Effector CD4-positive, alpha-beta T cell (primary cell): ENCODE data around the gene UROS.

Experiments
- DNase-seq: peaks from one replicate; pipeline ENCODE4 v3.0.0-alpha.2; 2020

UROS gene

DNA sequence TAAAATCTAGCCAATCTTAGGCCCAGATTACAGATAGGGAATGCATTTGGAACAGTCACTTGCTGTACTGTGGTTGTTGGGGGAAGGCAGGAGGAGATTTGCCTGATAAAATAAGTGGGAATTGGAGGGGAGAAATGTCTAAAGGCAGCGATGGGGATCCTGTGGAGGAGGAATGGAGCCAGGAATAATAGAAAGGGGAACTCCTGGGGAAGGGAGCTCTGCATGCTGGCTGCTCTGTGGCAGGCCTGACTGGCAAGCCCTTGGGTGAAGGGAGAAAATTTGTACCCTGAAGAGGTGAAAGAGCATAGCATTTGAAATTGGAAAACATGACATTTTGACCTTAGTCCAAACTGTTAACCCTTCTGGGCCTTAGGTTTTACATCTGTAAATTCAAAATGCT, 61.1 kb downstream of the UROS start:
- DNase-seq = no peak

DNA sequence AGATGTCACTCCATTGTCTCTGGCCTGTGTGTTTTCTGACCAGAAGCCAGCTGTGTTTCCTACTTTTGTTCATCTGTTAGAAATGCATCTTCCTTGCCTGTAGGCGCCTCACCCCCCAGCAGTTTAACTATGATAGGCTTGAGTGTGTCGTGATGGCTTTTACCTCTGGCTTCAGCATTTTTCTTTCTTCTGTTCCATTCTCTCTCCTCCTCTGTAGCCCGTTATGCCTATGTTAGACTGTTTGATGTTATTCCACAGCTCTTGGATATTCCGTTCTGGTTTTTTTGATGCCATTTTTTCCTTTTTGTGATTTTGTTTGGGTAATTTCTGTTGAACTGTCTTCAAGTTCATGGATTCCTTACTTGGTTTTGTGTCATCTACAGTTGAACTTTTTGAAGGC, 65.3 kb downstream of the UROS start:
- no peak for DNase-seq

DNA sequence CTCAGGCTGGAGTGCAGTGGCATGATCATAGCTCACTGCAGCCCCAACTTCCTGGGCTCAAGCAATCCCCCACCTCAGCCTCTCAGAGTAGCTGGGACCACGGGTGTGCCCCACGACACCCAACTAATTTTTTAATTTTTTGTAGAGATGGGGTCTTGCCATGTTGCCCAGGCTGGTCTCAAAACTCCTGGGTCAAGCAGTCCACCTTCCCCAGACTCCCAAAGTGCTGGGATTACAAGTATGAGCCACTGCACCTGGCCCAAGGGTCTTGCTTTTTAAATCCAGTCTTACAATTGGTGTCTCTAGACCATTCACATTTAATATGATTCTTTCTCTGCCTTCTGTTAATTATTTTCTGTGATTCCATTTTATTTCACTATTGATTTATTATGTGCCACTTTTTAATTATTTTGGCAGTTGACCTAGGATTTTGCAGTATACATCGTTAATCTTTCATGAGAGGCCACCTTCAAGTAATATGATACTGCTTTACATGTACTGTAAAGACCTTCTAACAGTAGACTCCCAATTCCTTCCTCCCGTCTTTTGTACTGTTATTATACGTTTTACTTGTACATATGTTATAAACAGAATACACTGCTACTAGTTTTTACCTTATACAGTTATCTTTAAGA, 66.1 kb downstream of the UROS start:
- no peak for DNase-seq

DNA sequence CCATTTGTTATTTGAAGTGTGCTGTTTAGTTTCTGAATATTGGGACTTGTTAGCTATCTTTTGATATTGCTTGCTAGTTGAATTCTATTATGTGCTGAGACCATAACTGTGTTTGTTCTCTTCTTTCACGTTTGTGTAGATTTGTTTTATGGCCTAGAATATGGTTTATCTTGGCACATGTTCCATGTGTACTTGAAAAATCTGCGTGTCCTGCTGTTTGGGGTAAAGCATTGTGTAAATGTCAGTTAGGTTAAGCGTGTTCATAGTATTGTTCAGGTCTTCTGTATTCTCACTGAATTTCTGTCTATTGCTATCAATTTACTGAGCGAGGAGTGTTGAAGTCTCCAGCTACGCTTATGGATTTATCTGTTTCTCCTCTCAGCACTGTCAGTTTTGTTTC, 66.9 kb downstream of the UROS start:
- DNase-seq = no peak

DNA sequence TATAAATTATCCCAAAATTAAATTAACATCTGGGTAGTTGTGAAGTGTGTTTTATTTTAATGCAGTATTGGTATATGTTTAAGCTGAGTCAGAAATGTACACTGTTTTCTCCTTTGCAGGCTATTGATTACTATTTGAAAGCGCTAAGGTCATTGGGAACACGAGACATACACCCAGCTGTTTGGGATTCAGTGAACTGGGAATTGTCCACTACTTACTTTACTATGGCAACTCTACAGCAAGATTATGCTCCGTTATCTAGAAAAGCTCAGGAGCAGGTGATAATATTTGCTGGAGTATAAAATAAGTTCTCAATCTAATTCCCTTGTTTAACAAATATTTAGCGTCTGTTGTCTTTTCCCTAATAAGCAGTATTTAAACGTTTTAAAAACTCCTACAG, 75.6 kb downstream of the UROS start:
- DNase-seq = no peak

DNA sequence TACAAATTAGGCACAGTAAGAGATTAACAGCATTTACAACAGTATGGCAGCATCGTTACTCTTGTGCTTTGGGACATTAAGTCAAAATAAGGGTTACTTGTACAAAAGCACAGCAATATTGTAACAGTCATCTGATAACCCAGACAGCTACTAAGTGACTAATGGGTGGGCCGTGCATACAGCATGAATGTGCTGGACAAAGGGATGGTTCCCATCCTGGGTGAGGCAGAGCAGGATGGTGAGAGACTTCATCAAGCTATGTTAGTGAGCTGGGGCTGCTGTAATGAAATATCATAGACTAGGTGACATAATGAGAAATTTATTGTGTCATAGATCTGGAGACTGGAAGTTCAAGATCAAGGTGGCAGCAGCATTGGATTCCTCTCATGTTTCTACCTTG, 78.1 kb downstream of the UROS start:
- DNase-seq = no peak

DNA sequence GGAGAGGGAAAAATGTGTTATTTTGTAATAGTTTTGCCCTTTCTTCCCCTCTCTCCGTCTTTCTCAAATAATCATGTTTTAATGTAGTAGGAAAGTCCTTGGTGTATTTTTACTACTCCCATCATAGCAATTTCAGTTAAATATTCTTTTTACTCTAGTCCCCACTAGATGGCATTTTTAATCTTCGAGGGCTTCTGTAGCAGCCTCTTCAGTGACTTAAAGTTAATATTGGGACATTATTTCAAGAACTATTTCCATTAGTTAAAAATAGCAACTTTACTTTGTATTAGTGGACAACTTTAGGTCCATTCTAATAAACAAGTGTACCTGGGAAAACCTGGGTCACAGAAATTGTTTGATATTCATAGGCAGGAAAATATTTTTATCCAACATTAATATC, 80.6 kb downstream of the UROS start:
- no peak for DNase-seq

DNA sequence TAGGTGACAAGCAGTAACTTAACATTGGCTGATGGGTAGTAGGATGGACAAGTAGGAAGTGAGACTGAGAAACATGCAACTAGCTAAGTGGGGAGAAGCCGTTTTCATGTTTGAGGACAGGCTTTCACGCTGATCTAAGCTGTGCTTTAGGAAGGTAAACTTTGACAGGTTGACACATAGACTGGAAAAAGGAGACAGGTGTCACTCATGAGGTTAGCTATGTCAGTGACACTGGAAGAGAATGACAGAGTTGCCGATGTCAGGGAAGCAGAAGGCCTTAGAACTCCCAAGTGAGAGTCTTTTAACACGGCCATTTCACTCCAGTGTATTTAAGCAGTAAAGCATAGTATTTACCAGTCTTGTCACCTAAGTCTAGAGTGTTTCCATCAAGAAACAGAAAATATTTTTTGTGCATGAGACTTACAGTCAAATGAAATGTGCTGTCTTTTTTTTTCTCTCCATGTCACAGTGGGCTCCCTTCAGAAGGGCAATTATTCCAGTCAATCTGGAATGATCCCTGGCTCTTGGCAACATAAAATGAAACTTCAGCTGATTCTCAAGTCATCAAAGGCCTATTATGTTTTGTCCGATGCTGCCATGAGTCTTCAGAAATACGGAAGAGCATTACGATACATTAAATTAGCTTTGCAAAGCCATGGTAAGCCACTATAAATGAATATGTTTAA, 82.9 kb downstream of the UROS start:
- DNase-seq = no peak
